GM18907 (cell line): Measurements from ENCODE around the gene CTIF.
"Not testable (repeated sequence)": the region's sequence is repeated elsewhere in the genome, so short reads cannot be mapped to it uniquely, and the experiment has no call there.

ENCODE experiments used
- ATAC-seq: cut with Tn5 transposase; IDR thresholded peaks from one replicate; pipeline ENCODE4 v1.9.1; 2021; ENCODE audit warnings: mild to moderate bottlenecking, moderate library complexity; ENCODE audit not compliant: unreplicated experiment

Gene CTIF

DNA sequence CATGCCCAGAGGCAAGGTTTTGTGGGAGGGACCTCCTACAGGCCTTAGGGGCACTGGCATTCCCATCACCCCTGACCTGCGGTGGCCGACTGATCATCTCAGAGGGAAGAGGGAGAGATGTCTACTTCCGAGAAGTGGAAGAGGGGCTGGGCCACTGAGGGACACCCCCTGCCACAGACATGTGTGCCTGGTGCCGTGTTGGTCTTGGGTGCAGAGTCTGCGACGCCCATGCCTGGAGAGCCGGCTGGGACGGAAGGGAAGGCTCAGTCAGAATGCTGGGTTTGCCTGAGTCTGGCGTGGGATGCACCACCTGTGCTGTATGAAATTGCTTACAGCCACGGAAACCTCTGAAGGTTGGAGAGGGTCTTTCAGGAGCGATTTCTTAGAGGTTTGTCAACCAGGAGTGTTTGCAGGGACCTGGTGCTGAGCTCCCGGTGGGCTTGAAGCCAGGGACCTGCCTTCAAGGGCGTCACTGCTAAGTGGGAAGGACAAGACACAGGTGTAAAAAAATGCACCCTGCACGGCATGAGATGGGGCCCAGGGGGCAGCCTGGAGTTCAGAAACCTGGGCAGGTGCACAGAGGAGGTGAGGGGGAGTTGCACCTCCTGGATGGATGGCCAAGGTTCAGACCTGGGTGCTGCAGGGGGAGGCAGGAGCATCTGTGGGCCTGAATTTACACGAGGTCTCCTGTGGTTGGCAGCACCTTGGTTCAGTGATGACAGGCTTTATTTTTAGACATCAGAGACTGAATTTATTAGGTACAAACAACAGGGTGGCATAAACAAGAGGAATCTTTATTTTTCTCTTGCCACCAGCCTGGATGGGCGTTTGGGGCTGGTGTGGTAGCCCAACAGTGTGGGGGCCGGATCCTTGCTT lies 100.3 kb downstream of the CTIF start:
- no peak for ATAC-seq

DNA sequence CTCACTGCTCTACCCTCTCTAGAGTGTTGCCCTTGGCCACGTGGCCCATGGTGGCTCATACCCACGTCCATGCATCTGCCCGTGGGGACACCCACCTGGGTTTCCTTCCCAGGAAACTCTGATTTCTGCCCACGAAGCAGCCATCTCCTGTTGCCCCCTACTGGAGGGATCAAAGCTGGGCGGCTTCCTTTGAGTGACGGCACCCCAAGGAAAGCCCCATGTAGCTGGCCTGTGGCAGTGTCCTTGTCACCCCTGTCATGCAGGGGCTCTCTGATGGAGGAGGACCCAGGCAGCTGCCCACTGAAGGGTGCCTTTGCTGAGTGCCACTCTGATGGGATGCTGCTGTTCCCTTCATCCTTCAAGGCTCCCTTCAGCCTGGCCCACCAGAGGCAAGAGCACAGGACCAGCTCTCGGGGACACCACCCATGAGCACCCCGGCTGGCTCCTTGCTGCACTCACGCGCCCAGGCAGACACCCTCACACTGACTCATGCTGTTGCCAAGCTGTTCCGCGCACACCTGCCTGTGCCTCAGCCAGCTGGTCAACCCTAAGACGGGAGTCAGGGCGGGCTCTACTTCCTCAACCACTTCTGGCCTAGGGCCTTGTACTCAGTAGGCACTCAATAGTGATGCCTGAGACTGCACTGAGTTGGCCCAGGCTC lies 101.1 kb downstream of the CTIF start:
- ATAC-seq = no peak

DNA sequence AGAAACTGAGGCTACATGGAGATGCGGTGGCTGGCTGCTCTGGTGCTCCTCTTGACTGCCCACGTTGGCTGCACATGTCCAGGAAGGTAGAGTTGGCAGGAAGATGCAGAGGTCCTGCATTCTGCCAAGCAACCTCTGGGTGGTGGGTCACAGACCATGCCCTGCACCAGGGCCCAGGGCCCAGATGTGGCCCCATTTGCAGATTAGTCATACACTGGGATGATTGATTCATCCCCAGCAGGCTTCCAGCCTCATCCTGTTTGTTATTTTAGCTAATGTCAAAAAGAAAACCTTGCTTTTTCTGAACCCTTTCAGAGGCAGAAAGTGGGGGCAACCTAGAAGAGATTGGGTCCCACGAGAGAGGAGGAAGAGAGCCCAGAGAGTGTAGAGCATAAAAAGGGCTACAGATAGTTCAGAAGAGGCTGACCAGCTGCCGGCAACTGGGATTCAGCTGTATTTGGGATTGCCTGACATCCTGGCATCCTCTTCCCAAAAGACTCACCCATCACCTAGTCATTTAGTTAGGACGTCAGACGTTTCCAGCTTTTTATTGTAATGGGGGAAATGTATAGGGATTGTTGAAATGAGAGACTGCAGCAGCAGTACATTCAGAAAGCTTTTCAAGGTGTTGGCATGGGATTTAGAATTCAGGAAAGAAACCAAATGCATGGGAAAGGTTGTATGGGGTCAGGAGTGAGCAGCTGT lies 101.9 kb downstream of the CTIF start:
- no peak for ATAC-seq

DNA sequence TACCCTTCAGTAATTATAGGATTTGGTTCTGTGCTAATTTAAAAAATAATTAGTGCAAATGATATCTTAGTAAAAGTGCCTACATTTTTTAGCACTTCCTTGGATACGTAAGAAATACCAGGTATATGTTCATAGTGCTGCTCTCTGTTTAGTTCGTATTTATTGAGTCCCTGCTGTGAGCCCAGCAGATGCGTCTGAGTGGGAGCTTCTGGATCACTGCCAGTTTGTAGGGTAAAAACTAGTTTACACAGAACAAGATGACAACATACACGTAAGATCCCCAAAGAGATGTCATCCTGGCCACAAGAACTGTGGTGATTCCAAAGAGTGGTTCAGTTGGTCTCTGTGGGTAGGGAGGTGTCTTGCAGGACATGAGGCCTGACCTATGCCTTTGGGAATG lies 103.2 kb downstream of the CTIF start:
- no peak for ATAC-seq

DNA sequence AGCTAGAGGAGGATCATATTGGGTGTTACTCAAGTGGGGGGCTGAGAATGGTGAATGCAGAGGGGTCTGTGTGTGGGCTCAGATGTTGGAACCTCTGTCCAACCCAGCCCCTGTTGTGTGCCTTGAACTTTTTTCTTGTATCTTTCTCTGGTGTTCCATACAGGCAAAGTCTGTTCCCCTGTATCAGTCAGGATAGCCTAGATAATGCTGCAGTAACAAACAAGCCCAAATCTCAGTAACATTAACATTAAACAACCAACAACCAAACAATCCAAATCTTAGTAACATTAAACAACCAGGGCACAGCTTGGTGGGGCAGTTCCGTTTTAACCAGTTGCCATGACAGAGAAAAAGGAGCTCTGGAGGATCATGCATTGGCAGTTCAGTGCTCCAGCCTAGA lies 103.7 kb downstream of the CTIF start:
- no peak for ATAC-seq

DNA sequence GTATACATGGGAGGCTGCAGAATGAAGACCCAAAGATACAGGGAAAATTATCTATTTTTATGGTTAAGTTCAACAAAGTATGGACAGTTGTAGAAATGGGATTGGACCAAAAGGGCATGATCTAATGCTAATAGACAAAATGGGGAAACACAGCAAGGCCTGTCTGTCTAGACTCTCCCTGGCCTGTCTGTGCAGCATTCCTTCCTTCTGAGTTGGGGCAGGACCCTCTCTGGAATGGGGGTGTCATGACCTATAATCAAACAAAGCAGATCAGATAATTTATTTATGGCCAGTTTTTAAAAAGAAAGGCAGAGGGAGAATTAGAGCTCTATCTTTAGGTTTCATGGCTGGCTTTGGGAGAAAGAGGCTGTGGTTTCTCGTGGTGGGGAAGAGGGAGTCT lies 104.4 kb downstream of the CTIF start:
- ATAC-seq = no peak

DNA sequence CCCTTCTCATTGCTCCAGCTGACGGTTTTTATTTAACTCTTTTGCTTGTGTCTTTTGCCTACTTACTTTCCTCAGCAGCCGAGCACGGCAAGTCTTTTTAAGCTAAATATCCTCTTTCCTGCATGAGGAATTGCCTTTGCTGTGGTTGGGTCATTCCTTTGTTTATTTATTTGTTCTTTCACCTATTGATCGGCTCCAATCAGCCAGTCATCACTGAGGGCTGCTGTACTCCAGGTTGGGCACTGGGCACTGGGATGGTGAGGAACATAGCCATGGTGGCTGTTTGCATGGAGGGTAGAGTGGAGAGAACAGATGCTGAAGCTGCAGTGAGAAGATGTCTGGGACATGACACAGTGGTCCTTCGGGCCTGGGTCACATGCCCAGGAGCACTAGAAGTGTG lies 105.2 kb downstream of the CTIF start:
- no peak for ATAC-seq

DNA sequence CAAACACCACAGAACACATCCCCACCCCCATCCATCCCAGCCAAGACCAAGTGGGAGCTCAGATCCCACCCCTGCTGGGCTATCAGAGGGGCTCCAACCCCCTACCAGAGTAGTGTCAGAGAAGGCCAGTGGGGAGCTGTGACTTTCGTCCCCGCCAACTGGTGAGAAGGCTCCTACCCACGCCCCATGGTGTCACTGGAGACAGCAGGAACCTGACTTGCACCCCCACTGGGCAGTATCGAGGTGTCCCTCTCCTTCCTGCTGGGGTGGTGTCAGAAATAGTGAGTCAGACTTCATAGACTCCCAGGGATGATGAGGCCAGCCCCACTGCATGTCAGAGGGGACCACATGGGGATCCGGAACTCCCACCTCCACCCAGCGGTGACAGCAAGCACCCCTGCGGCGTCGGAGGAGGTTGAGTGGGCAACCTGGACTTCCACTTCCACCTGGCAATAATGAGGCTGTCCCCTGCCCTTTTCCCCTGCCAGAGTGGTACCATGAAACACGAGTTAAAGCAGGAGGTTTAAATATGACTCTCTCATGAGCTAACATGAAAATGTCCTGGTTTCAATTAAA lies 106.7 kb downstream of the CTIF start:
- no peak for ATAC-seq

DNA sequence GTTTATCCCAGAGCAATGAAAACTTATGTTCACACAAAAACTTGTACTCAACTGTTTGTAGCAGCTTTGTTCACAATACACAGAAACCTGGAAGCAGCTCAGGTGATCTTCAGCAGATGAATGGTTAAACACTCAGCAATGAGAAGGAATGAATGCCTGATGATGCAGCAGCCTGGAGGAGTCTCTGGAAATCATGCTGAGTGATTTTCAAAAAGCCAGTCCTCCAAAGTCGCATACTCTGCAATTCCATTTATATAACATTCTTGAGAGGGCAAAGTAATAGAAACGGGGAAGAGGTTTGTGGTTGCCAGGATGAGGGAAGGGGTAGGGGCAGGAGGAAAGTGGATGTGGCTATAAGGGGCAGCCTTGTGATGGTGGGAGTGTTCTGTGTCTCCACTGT lies 108.1 kb downstream of the CTIF start:
- no peak for ATAC-seq

DNA sequence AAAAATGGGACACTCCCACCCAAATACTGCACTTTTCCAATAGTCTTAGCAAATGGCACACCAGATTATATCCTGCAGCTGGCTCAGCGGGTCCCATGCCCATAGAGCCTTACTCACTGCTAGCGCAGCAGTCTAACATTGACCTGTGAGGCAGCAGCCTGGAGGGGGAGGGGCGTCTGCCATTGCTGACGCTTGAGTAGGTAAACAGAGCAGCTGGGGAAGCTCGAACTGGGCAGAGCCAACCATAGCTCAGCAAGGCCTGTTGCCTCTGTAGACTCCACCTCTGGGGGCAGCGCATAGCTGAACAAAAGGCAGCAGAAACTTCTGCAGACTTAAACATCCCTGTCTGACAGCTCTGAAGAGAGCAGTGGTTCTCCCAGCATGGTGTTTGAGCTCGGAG lies 110.4 kb downstream of the CTIF start:
- no peak for ATAC-seq

DNA sequence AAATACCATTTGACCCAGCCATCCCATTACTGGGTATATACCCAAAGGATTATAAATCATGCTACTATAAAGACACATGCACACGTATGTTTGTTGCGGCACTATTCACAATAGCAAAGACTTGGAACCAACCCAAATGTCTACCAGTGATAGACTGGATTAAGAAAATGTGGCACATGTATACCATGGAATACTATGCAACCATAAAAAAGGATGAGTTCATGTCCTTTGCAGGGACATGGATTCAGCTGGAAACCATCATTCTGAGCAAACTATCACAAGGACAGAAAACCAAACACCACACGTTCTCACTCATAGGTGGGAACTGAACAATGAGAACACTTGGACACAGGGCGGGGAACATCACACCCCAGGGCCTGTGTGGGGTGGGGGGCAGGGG lies 115.8 kb downstream of the CTIF start:
- not testable (repeated sequence) for ATAC-seq

DNA sequence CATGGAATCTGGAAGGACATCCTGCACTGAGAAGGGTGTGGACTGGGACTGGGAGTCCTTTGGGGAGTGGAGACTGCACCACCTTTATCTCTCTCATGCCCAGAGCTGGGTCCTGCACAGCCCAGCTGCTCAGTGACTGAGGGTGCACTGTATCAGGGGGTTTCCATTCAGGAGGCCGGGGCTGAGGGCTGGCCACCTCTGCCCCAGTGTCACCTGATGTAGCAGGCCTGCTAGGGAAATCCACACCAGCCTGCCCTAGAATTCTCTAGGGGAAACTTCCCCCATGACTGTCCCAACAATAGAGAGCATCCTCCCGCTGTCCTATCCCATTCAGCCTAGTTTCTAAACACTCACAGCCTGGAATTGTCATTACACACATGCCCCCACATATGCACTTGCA lies 116.7 kb downstream of the CTIF start:
- ATAC-seq = no peak

DNA sequence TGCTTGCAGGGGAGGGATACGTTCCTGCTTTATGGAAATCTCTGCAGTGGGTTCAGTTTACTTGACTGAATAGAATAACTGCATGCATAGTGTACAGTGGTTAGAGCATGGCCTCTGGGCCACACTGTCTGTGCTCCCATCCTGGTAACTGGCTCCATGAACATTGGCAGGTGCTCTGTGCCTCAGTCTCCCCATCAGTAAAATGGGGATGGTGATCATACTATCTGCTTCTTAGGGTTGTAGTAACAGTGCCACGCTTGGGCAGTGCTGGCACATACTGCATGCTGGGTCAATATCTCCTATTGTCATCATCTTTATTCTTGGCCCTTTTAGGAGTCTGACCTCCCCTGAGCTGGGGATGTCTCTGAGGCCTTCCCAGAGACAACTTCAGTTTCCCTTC lies 117.3 kb downstream of the CTIF start:
- ATAC-seq = no peak

DNA sequence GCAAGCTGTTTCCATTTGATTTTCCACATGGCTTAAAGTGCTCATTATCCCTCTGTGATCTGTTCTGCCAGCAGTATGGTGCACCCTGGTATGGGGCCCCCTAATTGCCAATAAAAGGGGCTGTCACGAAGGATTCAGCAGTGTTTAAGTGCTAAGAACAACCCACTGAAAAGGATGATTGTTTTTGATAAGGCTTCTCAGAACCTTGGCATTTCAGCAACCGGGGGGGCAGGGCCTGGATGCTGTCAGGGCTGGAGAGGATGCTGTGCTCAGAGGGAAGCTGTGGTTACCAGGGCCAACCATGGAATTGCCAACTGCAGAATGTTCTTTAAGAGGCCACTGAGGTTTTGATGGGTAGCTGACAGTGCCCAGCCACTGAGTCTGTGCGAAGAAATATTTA lies 117.8 kb downstream of the CTIF start:
- ATAC-seq = no peak

DNA sequence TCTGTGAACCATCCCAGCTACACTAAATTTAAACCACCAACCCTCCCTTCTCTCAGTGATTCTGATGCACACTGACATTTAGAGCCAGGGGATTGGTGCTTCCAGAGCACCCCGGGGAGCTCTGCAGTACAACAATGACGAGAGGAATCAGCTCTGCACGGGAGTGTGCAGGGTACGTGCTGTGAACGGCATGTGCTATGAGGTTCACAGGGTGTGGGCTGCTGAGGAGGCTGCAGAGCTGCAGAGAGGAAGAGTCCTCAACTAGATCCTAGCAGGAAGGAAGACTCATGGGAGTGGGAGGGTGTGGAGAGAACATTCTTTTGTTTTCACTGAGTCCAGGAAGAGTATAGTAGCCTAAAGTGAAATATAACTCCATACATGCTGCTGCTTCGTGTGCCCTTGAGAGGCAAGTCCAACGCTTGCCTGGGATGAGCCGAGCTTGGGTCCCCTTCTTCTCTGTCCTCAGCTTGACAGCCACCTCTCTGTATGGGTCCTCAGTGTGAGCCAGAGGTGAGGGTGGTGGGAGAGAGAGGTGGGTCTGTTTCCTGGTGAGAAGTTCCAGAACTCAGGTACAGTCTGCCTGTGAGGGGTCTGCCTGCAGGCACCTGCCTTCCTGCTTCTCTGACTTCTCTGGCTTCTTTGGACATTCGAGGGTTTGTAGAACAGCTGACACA lies 118.8 kb downstream of the CTIF start:
- ATAC-seq = no peak

DNA sequence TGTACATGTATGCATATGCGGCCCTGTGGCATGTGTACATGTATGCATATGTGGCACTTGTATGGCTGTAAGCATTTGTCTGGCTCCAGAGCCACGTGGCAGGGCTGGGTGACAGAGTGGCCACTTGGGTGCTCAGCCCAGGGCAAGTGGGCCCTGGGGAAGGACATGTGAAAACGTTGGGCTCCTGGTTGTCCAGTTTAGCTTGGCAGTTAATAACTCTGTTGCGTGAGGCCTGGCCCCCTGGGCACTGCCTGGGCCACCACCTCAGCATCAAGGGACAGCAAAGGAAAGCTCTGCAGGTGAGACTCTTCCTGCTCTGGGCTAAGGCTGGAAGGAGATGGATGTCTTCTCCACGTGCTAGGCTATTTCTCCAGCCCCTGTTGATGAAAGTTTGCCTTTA lies 119.9 kb downstream of the CTIF start:
- ATAC-seq = no peak

DNA sequence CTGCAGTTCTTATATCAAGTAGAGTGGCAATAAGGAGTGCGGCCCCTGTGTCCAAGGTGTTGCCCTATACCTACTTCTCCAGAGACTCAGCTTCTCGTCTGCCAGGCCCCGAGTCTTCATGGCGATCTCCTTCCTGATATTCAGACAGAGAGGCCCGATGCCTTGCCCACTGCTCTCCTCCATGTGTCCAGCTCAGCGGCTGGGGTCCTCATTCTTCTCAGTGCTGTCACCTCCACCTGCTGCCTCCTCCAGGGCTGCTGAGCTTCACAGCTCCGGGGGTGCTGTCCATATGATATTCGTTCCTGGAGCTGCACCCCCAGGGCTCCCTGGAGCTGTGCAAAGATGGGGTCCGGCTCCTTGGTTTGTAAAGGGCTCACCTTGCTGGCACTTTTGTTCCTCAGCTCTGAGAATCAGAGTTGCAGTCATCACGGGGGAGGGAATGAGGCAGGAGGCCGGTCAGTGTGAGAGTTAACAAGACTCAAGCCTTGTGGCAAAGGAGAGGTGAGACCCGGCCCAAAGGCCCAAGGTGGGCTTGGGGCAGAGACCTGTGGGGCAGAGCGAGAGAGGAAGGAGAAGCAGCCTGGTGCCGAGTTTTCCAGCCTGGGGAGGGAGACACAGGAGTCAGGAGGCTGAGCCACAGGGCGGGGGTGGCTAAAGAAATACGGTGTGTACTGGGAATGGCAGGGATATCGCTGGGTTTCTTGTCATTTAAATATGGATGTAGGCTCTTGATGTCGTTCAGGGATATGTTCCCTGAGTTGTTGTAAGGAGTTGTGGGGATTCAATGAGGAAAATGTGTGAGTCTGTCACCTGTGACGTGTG lies 120.6 kb downstream of the CTIF start:
- ATAC-seq = no peak

DNA sequence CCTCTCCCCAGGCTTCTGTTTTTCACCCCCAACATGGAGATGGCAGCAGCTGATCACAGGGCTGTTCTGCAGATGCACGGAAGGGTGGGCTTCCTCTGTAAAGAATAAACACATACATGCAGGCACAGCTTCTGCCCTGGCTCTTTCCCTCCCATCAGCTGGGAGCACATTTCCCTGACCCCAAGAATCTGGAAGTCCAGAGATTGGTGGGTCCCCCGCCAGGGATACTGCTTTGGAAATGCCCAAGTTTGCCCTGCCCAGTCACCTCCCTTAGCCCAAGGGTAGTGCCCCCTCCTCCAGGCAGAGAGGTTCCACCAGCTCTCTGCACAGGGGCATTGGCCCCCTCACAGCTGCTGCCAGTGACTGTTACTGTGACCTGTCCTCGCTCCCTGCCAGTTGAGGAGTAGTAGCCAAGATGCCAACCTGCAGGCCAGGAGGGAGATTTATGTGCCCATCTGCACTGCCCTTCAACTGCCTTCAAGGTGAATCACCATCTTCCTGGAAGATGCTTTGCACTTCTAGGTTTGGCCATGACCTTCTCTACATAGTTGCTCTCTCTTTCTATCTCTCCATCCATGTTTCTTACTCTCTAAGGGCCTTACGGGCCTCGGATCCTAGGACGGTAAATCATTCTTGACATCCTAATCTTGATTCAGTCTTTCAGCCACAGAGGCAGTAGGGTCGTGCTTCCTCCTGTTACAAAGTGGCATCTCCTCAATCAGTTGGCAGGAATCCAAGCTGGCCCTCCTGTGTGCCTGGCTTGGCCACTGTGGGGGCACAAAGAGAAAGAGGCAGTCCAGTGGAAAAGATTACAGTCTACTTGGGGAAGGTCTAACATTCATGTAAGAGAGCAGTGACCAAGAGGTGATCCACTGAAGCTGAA lies 121.8 kb downstream of the CTIF start:
- ATAC-seq = no peak

DNA sequence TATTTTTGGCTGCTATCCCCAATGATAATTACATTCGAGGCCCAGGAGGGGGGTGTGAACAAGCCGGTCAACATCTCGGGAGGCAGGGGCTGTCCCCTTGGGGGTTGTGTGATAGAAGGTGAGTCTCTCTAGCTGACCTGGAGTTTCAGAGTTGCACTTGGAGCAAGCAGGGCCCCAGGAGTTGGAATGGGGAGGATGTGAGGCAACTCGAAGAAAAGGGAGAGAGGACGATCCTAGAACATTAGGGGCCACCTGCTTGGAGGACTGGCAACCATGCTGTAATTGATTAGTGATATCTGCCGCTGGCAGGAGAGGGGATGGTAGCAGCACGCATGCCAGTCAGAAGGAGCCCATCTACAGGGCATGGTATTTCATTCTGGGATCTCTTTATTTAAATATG lies 122.6 kb downstream of the CTIF start:
- ATAC-seq = no peak
